NCI-H146 treated with DMSO at 0.1 percent for 48 hours (cell line): ENCODE measurements around the gene MGAT4C.

Experiments used
- DNase-seq: peaks from one replicate; lab custom pipeline; 2025; ENCODE audit not compliant: unreplicated experiment; lab: John Stamatoyannopoulos, UW

Gene MGAT4C

DNA sequence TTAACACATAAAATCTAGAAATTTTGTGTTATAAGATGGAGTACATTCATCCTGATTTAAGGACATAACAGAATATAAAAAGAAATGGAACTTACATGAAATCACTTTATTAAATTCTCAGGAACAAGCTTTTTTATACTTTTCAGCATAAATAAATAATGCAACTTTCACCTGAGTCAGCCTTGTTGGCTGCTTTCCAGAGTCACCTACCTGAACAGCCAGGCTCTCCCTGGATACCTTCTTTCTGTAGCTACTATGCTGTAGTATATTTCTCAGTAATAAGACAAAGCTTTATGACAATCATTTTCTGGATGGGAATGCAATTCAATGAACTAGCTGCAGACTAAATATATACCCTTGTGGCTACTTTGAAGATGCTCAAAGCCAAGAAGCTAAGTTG is 270.2 kb downstream of the MGAT4C start:
- DNase-seq = no peak

DNA sequence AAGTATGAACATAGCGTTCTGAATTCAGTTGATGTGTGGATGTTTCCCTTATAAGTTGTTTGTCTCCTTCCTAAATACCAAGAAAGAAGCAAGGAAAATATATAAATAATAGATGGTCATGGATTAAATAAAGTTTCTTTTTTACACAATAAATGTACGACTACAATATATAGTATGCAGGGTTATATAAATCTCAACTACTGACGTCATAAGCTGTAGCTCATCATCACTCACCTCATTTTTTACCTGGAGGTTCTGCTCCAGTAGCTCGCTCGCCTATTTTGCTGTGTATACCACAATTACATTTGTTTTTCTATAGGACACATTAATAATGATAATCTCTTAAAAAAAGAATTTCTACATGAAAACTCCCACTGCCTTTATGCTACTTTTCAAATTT is 272.6 kb downstream of the MGAT4C start:
- DNase-seq = no peak

DNA sequence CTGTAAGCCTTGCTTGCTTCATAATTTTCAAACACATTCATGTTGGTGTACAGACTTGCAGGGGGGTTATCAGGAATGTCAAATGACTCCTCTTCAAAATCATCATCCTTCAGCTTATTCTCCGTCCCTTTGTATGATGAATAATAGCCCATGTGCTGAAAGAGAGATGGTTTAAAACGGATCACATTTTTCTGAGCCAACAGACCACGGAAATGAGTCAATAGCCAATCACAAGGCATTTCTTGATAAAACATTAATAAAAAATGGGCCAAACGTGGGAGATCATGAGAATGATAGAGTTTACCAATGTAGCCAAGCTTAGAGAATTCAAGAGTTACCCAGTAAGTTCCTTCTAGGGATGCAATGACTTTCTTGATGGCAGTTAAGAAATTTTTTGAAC is 276.6 kb downstream of the MGAT4C start:
- DNase-seq = no peak

DNA sequence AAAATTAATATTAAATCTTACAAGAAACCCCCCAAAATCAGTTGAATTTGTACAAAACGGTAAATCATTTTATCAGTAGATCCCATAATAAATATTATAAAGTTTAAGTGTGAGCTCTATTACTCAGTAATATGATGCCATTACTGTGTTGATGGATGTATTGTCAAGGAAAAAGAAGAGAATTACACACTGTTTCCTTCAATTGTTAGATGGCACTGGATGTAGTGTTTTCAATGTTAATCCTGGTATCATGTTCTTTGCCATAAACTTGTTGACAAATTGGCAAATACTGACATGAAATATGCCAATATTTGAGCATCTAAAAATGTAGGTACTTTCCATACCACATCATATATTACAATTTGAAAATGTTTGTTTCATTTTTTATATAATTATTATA is 280.5 kb downstream of the MGAT4C start:
- DNase-seq = no peak

DNA sequence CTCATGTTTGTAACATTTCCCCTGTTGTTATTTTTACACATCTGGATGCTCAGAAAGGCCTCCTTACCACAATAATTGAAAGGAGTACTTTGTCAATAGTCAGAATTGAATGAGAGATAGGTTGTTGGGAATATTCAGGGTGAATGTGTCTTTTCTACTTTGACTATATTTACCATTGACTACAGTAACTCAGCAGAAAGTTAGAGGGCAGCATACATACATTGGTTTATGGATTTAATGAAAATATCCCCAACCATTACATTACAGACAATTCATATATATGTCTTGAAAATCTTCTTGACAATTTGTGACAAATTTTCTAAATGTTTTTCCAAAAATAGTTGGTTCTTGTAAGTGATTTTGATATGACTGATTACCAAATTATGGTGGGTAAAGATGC is 284.4 kb downstream of the MGAT4C start:
- DNase-seq = no peak

DNA sequence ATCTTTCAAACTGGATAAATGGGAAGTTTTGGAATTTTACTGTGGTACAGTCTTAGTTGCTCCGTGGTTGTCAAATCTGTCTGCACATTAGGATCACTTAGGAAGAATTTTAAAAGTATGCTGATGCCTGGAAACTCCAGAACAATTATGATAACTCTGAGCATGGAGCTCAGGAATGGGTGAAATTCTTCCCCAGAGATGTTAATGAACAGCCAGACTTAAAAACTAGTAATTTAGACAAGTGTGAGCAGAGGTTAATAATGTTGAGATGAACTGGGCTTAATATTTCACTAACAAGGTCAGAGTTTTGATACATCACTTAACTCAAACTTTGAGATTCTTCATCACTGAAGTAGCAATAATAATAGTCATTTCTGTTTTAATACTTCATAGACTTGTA is 287.6 kb downstream of the MGAT4C start:
- DNase-seq = no peak

DNA sequence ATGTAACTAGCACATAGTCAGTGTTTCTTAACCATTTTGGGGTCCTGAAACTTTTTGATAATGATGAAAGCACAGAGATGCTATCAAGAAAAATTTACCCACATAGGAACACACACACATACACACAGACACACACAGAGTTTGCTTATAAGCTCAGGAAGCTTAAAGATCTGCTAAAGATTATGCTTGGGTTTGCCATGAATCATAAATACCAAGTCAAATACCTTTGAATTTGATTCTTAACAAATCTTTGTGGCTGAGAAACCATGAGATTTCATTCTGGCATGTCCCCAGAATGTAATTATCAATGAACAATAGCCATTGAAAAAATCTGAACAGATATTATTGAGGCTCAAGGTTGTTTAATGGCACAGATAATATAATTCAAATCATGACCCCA is 292.9 kb downstream of the MGAT4C start:
- DNase-seq = no peak

DNA sequence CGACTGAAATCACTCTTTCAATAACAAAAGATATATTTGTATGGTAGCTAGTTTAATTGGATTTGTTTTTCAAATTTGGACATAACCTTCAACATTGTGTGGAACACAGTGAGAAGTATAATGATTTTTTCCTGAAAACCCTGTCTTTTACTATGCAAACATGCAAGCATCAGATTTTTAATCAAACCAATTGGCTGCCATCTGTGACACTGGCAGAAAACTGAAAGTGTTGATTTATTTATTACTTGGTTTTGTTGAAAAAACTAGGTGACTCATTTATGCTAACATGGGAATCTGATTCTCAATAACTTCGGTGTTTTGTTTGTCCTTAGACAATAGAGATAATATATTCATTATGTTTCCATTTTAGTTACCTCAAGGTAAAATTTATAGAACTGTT is 300.1 kb downstream of the MGAT4C start:
- DNase-seq = no peak

DNA sequence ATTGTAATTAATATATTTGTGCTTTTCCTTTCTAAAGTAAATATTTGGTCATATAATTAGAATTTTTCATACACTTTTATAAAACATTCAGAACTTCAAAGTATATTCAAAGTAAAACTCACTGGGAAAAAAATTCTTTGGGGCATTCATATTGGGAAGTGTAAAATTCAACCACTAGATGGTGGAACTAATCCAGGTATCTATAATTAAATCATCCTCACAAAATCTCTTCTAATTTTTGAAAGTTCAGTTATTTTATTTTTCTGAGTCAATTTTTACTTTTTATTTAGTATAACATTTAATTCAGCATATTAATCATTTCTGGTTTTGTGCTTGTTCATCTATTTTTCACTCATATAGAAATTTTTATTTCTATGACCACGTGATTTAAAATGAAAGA is 301.1 kb downstream of the MGAT4C start:
- DNase-seq = peak; percentile 6

DNA sequence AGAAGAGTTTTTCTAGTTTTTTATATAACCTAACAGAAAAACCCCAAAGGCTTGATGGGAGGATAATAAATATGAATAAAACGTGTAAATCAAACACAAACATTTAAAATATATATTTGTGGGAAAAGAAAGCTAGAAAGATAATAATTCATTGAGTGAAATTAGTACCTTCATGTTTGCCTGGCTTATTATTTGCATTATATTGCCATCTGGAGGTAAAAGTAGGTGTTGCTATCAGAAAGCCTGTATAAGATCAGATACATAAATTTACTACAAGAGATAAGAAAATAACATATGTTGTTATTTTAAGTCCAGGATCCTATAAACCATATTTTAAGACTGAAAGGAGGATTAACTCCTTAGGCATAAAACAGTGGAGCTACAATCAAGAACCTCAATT is 304.4 kb downstream of the MGAT4C start:
- DNase-seq = peak; percentile 40

DNA sequence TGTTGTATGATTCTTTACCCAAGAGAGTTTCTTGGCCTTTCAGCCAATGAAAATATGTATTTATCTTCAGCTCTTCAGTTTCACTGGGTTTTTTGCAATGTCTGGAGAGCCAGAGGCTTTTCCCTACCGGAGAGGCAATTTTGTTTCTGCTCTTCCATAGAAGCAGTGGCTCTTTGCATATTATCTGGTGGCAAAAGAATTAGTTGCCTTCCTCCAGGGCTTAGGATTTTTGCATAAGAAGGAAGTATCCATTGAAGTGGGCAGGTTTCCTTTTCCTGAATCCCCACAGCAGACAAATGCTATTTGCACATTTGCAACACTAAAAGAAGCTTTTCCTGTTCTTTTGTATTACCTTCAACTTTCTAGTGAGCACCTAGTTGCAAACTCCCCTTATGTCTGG is 306.9 kb downstream of the MGAT4C start:
- DNase-seq = no peak

DNA sequence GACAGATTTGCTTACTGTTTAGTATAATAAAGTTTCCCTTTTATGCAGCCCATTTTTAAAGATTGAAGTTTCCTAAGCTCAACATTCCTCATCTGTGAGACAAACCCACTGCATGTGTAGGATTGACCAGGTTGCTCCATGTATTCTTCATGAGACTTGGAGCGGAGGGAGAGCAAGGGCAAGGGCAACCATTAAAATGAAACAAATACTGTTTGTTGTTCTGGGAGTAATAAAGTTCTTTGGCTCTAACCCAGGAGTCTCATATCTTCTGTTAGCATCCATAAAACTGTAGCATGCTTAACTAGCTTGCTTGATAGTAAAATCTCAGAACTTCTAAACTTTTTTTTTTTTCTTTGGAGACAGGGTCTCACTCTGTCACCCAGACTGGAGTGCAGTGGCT is 307.9 kb downstream of the MGAT4C start:
- DNase-seq = no peak

DNA sequence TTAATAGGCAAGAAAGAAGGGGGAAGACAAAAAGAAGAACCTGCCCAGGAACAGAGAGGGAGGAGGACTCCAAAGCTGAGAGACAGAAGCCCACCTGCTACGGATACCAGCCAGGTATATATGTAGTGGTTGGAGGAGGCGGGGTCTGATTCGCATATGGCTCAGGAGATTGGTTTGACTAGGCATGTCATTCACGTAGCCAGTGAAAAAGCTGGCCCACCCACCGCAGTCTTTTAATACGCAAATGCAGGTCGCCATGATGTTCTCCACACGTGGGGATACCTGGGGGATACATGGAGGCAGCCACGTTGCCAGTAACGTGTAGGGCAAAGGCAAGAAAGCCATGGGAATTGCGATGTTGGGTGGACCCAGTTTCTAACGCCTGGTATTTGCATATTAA is 308.9 kb downstream of the MGAT4C start:
- DNase-seq = no peak

DNA sequence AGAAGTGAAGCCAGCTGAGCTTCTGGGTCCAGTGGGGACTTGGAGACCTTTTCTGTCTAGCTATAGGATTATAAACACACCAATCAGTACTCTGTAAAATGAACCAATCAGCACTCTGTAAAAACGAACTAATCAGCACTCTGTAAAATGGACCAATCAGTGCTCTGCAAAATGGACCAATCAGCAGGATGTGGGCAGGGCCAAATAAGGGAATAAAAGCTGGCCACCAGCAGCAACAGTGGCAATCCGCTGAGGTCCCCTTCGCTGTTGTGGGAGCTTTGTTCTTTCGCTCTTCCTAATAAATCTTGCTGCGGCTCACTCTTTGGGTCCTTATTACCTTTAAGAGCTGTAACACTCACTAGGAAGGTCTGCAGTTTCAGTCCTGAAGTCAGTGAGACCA is 309.8 kb downstream of the MGAT4C start:
- DNase-seq = no peak

DNA sequence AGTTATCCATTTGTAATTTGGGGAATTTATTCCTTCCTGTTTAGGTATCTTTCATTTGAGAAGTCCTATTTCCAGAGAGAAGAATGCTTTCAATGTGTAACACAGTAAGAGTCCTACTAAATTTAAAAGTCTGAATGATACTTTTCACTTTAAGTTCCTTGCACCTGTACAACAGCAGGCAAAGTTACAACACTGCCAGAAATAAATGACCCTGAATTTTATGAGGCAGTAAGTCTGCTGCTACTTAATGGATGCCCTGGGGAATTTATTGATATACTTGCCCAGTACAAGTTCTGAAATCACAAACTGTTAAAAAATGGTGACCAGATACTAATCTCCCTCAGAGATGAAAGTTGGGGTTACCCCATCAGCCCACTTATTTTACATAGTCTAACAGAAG is 329.0 kb downstream of the MGAT4C start:
- DNase-seq = no peak

DNA sequence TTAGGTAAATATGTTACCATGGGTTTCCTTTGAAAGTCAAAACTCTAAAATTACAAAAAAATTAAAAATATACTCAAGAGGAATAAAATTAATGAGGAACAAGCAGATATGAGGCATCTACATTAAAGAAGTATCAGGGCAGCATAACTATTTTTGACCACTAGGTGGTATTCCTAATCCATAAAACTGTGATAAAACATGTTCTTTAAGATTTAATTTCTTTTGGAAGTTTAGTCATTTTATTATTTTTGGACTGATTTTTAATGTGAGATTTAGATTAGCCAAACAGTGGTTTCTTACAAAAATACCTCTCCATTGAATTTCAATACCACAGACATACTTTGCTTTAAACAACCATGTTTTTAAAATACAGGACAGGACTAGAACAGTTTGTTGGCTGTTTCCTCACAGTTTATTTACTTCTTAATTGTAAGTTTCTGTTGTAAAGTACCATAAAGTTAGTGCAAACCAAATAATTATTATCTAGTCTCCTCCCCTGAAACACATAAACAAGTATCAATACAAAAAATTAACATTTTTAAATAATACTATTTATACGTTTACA is 332.3 kb downstream of the MGAT4C start:
- peak; percentile 3 for DNase-seq

DNA sequence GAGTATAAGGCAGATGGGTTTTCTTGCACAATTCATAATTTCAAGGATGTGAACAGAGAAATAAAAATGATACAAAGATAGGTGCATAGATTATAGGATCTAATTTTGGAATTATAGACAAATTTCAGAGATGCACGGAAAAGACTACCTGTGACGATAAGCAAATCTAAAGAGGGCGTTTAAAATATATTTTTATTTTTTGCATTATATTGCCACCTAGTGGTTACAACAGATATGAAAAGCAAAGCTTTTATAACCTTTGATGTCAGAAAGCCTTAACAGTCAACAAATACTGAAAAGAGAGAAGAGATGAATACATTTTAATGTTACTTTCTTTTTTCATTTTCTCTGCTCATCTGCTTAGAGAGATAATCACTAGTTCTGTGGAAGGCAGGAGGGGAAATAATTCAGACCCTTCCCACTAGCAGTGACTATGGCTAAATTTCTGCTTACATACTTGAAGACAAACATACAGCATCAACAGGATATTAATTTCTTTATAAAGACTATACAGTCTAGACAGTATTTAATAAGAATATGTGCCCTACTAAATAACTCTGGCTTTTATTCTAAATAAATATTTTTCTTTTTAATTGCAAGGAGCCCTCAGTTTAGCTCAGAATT is 335.8 kb downstream of the MGAT4C start:
- DNase-seq = peak; percentile 48
